ENCODE measurements around the gene PSG11. TPM values are rescaled to one million over a fixed set of nuclear protein-coding genes. Genes with fewer than 3 reads are reported as not detected.
"Not testable (repeated sequence)": the region's sequence is repeated elsewhere in the genome, so short reads cannot be mapped to it uniquely, and the experiment has no call there.

The PSG11 gene
- not detected for polyA plus RNA-seq (2013, experiment 1 of 2)
- not detected for polyA plus RNA-seq (2013, experiment 2 of 2)

- WGBS, 2 experiments (ENCODE audit: insufficient coverage in 2 of 2), result 90 to 93% methylated on average over 4 to 5 of the region's 6 CpGs
- not testable (repeated sequence) for H3K4me1 ChIP-seq (ENCODE audit: control insufficient read depth, insufficient read depth, low read length, poor library complexity, severe bottlenecking); H3K27ac ChIP-seq (ENCODE audit: low read depth, low read length, severe bottlenecking); H3K4me3 ChIP-seq (ENCODE audit: extremely low read depth, insufficient read depth, low read length, poor library complexity, severe bottlenecking); H3K36me3 ChIP-seq (ENCODE audit: control insufficient read depth, insufficient read depth, low read length); H3K9me3 ChIP-seq (ENCODE audit: control insufficient read depth, low read length)
Measured at GRCh38 chr19:43026369-43026768, at the start of gene PSG11. PSG11 (minus strand) TSS chr19:43026469; CDS start chr19:43026372, 97 bp downstream.

GRCh38 chr19:43062418-43062817, 36.1 kb upstream of the PSG11 start:
- H3K36me3 ChIP-seq (ENCODE audit: control insufficient read depth, insufficient read depth, low read length); H3K27ac ChIP-seq (ENCODE audit: low read depth, low read length, severe bottlenecking); H3K9me3 ChIP-seq (ENCODE audit: control insufficient read depth, low read length); H3K4me1 ChIP-seq (ENCODE audit: control insufficient read depth, insufficient read depth, low read length, poor library complexity, severe bottlenecking); H3K4me3 ChIP-seq (ENCODE audit: extremely low read depth, insufficient read depth, low read length, poor library complexity, severe bottlenecking): not testable (repeated sequence)
- WGBS, 2 experiments (ENCODE audit: insufficient coverage in 2 of 2), result 90% methylated on average over 2 of the region's 3 CpGs; no CpG with 5 or more reads in 1 of the 2 experiments

- not testable (repeated sequence) for H3K4me3 ChIP-seq (ENCODE audit: extremely low read depth, insufficient read depth, low read length, poor library complexity, severe bottlenecking); H3K36me3 ChIP-seq (ENCODE audit: control insufficient read depth, insufficient read depth, low read length); H3K4me1 ChIP-seq (ENCODE audit: control insufficient read depth, insufficient read depth, low read length, poor library complexity, severe bottlenecking); H3K9me3 ChIP-seq (ENCODE audit: control insufficient read depth, low read length)
- WGBS, 2 experiments (ENCODE audit: insufficient coverage in 2 of 2), result 79 to 100% methylated on average over 1 to 2 of the region's 3 CpGs
- peak overlapping the region; percentile 45 for H3K27ac ChIP-seq (ENCODE audit: low read depth, low read length, severe bottlenecking)
Measured at GRCh38 chr19:43061326-43061725, 35.1 kb upstream of the PSG11 start.

GRCh38 chr19:43060254-43060653, 34.0 kb upstream of the PSG11 start:
- H3K27ac ChIP-seq (ENCODE audit: low read depth, low read length, severe bottlenecking), result peak overlapping the region; percentile 29
- H3K4me3 ChIP-seq (ENCODE audit: extremely low read depth, insufficient read depth, low read length, poor library complexity, severe bottlenecking), result not testable (repeated sequence)
- 54 to 56% methylated on average over 3 of the region's 3 CpGs for WGBS, 2 experiments (ENCODE audit: insufficient coverage in 2 of 2)

GRCh38 chr19:43059482-43059881, 33.2 kb upstream of the PSG11 start:
- H3K4me1 ChIP-seq (ENCODE audit: control insufficient read depth, insufficient read depth, low read length, poor library complexity, severe bottlenecking); H3K9me3 ChIP-seq (ENCODE audit: control insufficient read depth, low read length); H3K4me3 ChIP-seq (ENCODE audit: extremely low read depth, insufficient read depth, low read length, poor library complexity, severe bottlenecking); H3K36me3 ChIP-seq (ENCODE audit: control insufficient read depth, insufficient read depth, low read length); H3K27ac ChIP-seq (ENCODE audit: low read depth, low read length, severe bottlenecking): not testable (repeated sequence)
- WGBS, 2 experiments (ENCODE audit: insufficient coverage in 2 of 2), result no CpG with 5 or more reads among the region's 2 CpGs

More at GRCh38 chr19:43060254-43060653, 34.0 kb upstream of the PSG11 start:
- H3K4me1 ChIP-seq (ENCODE audit: control insufficient read depth, insufficient read depth, low read length, poor library complexity, severe bottlenecking); H3K9me3 ChIP-seq (ENCODE audit: control insufficient read depth, low read length); H3K36me3 ChIP-seq (ENCODE audit: control insufficient read depth, insufficient read depth, low read length): not testable (repeated sequence)

- no CpG with 5 or more reads among the region's 2 CpGs for WGBS, 2 experiments (ENCODE audit: insufficient coverage in 2 of 2)
- H3K36me3 ChIP-seq (ENCODE audit: control insufficient read depth, insufficient read depth, low read length); H3K9me3 ChIP-seq (ENCODE audit: control insufficient read depth, low read length); H3K4me1 ChIP-seq (ENCODE audit: control insufficient read depth, insufficient read depth, low read length, poor library complexity, severe bottlenecking); H3K4me3 ChIP-seq (ENCODE audit: extremely low read depth, insufficient read depth, low read length, poor library complexity, severe bottlenecking); H3K27ac ChIP-seq (ENCODE audit: low read depth, low read length, severe bottlenecking): not testable (repeated sequence)
Measured at GRCh38 chr19:43058440-43058839, 32.2 kb upstream of the PSG11 start.

GRCh38 chr19:43047966-43048365, 21.7 kb upstream of the PSG11 start:
- WGBS, 2 experiments (ENCODE audit: insufficient coverage in 2 of 2), result 92% methylated on average over 2 of the region's 3 CpGs; no CpG with 5 or more reads in 1 of the 2 experiments
- H3K4me1 ChIP-seq (ENCODE audit: control insufficient read depth, insufficient read depth, low read length, poor library complexity, severe bottlenecking); H3K4me3 ChIP-seq (ENCODE audit: extremely low read depth, insufficient read depth, low read length, poor library complexity, severe bottlenecking); H3K36me3 ChIP-seq (ENCODE audit: control insufficient read depth, insufficient read depth, low read length); H3K27ac ChIP-seq (ENCODE audit: low read depth, low read length, severe bottlenecking); H3K9me3 ChIP-seq (ENCODE audit: control insufficient read depth, low read length): not testable (repeated sequence)

- no CpG with 5 or more reads among the region's 2 CpGs for WGBS, 2 experiments (ENCODE audit: insufficient coverage in 2 of 2)
- not testable (repeated sequence) for H3K36me3 ChIP-seq (ENCODE audit: control insufficient read depth, insufficient read depth, low read length); H3K4me3 ChIP-seq (ENCODE audit: extremely low read depth, insufficient read depth, low read length, poor library complexity, severe bottlenecking); H3K4me1 ChIP-seq (ENCODE audit: control insufficient read depth, insufficient read depth, low read length, poor library complexity, severe bottlenecking); H3K27ac ChIP-seq (ENCODE audit: low read depth, low read length, severe bottlenecking); H3K9me3 ChIP-seq (ENCODE audit: control insufficient read depth, low read length)
Measured at GRCh38 chr19:43046578-43046977, 20.3 kb upstream of the PSG11 start.

GRCh38 chr19:43043492-43044180, 17.4 kb upstream of the PSG11 start:
- H3K27ac ChIP-seq (ENCODE audit: low read depth, low read length, severe bottlenecking); H3K4me3 ChIP-seq (ENCODE audit: extremely low read depth, insufficient read depth, low read length, poor library complexity, severe bottlenecking); H3K36me3 ChIP-seq (ENCODE audit: control insufficient read depth, insufficient read depth, low read length); H3K4me1 ChIP-seq (ENCODE audit: control insufficient read depth, insufficient read depth, low read length, poor library complexity, severe bottlenecking); H3K9me3 ChIP-seq (ENCODE audit: control insufficient read depth, low read length): not testable (repeated sequence)
- 50% methylated on average over 1 of the region's 1 CpG; no CpG with 5 or more reads in 1 of the 2 experiments for WGBS, 2 experiments (ENCODE audit: insufficient coverage in 2 of 2)

- not testable (repeated sequence) for H3K4me1 ChIP-seq (ENCODE audit: control insufficient read depth, insufficient read depth, low read length, poor library complexity, severe bottlenecking); H3K36me3 ChIP-seq (ENCODE audit: control insufficient read depth, insufficient read depth, low read length)
- WGBS, 2 experiments (ENCODE audit: insufficient coverage in 2 of 2), result 20% methylated on average over 1 of the region's 2 CpGs; no CpG with 5 or more reads in 1 of the 2 experiments
Measured at GRCh38 chr19:43031645-43032044, 5.4 kb upstream of the PSG11 start.

GRCh38 chr19:43028866-43029265, 2.6 kb upstream of the PSG11 start:
- Histone ChIP-seq H3K27ac (ENCODE audit: low read depth, low read length, severe bottlenecking) (no peak overlapping the region), H3K9me3 (ENCODE audit: control insufficient read depth, low read length) (peaks cover 4% of the 10 kb centered on the region), H3K4me3 (ENCODE audit: extremely low read depth, insufficient read depth, low read length, poor library complexity, severe bottlenecking) (no peak overlapping the region), H3K4me1 (ENCODE audit: control insufficient read depth, insufficient read depth, low read length, poor library complexity, severe bottlenecking) (no peaks in the 10 kb centered on the region), H3K36me3 (ENCODE audit: control insufficient read depth, insufficient read depth, low read length) (no peaks in the 10 kb centered on the region)
- 52 to 69% methylated on average over 2 of the region's 4 CpGs for WGBS, 2 experiments (ENCODE audit: insufficient coverage in 2 of 2)

More at GRCh38 chr19:43031645-43032044, 5.4 kb upstream of the PSG11 start:
- H3K4me3 ChIP-seq (ENCODE audit: extremely low read depth, insufficient read depth, low read length, poor library complexity, severe bottlenecking); H3K27ac ChIP-seq (ENCODE audit: low read depth, low read length, severe bottlenecking); H3K9me3 ChIP-seq (ENCODE audit: control insufficient read depth, low read length): not testable (repeated sequence)
